G401.6 (cell line): ENCODE data around the gene COPS3.

ENCODE experiments used
- FAIRE-seq: peaks from 2 replicates; lab custom pipeline; 2012; peaks lifted over from hg19 to GRCh38; lab: Jason Lieb, UNC

The COPS3 gene

DNA sequence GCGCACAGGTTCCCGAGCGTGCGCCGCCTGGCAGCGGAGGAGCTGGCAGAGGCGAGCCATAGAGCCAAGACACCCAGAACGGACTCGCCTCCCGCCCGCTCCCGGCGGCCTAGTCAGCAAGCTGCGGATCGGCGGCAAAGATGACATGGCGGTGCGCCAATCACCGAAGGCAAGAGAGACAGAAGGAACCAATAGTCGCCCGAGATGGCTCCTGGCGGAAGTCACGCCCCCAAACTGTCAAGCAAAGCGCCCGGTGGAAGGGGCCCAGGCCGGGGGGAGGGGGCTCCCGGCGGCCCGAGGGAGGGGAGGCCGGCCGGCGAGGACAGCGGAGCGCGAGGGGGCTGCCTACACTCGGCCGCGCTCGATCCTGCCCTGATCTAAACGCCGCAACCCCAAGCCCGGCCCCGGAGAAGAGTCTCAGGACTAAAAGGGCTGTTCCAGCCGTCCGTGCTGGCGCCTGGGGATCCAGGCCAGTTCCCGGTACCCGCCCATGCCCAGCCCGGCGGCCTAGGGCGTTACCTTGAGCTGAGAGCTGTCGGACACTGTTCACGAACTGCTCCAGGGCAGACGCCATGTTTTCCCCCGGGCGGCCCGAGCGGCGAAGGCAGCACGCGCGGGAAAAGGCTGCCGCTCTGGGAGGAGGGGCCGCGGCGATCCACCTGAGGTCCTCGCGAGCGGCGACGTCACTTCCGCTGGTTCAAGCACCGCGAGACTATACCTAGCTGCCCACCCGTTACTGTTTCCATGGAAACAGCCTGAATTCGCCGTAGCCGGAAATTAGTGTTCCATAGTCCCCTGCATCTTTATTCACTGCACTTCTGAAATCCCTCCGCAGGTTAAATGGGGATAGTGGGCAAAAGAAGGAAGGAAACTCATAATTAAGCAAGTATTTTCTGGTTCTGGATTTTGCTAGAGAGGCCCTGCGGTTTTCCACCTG is at the start of gene COPS3:
COPS3 (minus strand) TSS at position 634 of the 937 bp plus-strand sequence; CDS start at position 574, 60 bp downstream.
- peak; percentile 97 for FAIRE-seq

DNA sequence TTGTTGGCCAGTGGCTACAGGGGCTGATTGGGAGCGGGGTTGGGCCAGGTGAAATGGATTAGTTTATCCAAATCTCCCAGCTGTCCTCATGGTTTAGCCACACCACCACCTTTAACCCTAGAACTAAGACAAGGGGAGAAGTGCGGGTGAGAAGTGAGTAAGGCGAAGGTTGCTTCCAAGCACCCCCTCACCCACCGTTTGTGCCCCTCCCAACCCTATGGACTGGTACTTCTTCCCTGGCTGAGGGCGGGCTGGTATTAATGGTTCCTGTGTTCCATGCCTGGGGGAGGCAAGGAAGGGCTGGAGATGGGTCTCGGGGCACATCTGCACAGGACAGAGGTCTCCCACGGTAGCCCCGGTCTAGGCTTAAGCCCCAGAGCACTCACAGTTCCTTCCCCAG is 47.2 kb upstream of the COPS3 start:
- no peak for FAIRE-seq

- no peak for FAIRE-seq
These were observed 45.3 kb upstream of the COPS3 start for GRCh38 chr17:17326275-17326875.

- FAIRE-seq, result no peak
These were observed 44.8 kb upstream of the COPS3 start for GRCh38 chr17:17325816-17326215.

DNA sequence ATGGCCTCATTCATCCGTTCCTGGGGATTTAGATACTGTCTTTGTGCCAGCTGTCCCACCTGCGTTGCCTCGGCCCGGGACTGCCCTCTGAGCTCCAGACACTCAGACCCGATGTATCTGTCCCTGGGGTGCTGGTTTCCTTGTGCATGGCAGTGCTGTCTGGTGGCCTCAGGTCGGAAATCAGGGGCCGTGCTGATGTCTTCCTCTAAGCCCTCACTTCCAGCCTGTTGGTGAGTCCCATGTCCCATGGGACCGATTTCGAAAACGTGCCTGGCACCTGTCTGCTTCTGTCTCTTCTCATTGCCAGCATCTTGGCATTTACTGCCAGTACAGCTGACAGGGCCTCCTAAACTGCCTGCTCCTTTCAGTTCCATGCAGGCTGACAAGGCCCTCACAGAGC is 44.2 kb upstream of the COPS3 start:
- no peak for FAIRE-seq

- FAIRE-seq, result no peak
These were observed 43.6 kb upstream of the COPS3 start for GRCh38 chr17:17324616-17325015.

- FAIRE-seq, result no peak
These were observed 41.8 kb upstream of the COPS3 start for GRCh38 chr17:17322516-17323510.

DNA sequence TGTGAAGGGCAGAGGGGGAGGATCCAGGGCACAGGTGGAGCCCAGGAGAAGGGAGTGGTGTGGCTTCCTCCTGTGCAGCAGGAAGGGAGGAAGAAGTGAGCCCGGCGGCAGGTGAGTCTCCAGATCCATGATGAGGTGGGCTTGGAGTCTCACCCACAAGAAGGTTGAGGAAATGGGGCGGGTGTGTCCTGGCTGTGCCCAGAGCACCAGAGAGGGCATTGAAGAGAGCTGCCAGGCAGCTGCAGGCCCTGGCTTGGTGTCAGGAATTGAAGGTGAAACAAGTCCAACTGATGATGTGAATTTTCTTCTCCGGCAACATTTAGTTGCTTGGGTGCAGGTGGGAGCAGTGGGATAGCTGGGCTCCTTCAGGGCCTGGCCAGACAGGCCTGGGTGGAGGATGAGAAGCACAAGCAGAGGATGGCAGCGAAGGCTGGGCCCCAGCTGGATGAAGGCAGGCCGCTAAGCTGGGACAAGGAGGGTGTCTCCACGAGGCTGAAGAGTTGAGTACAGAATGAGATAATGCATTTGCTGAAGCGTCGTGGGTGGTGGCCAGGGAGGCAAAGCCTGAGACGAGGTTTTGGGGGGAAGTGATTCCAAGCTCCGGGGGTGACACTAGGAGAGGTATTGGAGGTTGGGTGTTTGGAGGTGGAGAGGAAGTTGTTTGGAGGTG is 40.4 kb upstream of the COPS3 start:
- no peak for FAIRE-seq

- no peak for FAIRE-seq
These were observed 39.8 kb upstream of the COPS3 start for GRCh38 chr17:17320911-17321220.

DNA sequence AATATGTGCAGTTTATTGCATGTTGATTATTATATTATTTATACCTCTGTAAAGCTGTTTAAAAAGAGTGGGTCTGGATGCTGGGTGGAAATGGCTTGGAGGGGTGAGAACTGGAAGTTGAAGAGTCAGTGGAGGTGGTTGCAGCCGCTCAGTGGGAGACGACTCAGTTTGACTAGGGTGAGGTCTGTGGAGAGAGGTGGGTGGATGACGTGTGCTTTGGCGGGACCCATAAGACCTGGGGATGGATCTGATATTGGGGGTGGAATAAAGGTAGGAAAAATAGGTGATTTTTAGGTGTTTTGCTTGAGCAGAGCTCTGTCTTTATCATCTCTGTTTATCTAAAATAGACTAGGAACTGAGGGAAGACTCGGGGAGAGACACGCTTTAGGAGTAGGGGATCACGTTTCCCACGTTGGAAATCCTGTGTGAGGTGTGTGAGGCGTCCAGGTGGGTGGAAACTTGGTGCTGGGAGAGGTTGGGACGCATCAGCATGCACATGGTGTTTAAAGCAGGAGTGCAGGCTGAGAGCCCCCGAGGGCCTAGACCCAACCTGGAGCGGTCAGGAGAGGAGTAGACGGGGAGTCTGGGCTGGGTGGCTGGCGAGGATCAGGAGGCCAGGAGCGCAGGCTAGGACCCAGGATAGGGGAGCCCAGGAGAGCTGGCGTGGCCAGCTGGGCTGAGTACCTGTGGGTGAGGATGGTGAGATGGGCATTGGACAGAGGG is 39.3 kb upstream of the COPS3 start:
- FAIRE-seq, result no peak

- FAIRE-seq, result no peak
These were observed 34.2 kb upstream of the COPS3 start for GRCh38 chr17:17315142-17315821.

- no peak for FAIRE-seq
These were observed 33.5 kb upstream of the COPS3 start for GRCh38 chr17:17314501-17315071.

DNA sequence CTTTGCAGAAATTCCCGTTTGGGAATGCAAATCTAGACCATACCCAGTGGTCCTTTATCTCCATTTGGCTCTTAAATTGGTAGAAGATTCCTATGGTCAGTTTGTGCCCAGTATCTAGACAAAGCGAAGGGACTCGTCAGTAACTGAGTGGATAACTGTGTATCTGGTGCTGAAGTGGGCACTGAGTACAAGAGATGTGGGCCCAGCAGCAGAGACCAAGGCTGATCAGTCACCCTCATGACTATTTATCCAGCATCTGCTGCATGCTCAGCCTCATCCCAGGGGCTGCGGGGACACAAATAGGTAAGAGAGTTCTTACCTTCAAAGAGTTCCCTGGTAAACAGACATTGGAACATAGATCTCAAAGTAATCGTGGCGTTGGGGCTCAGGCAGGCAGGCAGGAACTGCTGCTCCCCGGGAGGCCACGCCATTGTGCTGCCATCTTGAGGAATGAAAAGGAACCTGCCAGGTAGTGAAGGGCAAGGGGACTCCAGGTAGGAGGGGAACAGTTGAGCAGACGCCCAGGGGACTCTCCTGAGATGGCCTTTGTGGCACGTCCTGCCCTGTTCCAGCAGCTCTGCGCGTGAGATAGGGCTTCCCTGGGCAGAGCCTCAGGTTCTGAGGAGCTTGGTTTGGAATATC is 32.4 kb upstream of the COPS3 start:
- FAIRE-seq, result no peak

DNA sequence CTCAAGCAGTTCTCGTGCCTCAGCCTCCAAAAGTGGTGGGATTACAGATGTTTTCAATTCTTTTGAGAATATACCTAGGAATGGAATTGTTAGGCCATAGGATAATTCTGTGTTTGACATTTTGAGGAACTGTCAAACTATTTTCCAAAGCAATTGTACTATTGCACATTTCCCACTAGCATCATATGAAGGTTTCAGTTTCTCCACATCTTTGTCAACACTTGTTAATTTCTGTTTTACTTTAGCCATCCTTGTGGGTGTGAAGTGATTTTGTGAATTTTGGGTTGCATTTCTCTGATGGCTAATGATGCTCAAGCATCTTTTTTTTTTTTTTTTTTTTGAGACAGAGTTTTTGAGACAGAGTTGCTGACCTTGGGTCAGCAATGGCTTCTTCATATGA is 28.3 kb upstream of the COPS3 start:
- FAIRE-seq, result no peak

DNA sequence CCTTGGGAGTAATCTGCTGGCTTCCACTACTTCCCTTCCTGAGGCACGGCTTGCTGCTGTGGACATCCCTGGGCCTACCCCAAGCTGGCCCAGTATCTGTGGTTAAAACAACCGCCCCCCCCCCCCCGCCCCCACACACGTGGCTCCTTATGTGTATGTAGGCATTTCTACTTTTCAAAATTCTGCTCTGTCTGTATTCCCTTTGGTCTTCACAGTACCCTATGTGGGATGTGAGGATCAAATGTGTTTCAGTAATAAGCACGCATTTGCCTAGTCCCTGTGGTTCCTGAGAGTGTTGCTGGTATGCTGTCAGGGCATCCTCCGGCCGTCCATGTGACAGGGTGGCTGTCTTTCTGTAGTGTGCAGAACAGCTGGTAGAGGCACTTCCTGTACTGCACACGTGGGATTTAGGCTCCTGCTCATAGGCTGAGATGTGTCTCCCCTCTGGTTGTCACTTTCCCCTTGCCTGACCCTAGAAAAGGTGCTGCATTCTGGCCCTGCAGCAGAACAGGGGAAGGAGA is 24.3 kb upstream of the COPS3 start:
- no peak for FAIRE-seq

- no peak for FAIRE-seq
These were observed 23.5 kb upstream of the COPS3 start for GRCh38 chr17:17304521-17304985.

- FAIRE-seq, result no peak
These were observed 22.9 kb upstream of the COPS3 start for GRCh38 chr17:17303847-17304490.

DNA sequence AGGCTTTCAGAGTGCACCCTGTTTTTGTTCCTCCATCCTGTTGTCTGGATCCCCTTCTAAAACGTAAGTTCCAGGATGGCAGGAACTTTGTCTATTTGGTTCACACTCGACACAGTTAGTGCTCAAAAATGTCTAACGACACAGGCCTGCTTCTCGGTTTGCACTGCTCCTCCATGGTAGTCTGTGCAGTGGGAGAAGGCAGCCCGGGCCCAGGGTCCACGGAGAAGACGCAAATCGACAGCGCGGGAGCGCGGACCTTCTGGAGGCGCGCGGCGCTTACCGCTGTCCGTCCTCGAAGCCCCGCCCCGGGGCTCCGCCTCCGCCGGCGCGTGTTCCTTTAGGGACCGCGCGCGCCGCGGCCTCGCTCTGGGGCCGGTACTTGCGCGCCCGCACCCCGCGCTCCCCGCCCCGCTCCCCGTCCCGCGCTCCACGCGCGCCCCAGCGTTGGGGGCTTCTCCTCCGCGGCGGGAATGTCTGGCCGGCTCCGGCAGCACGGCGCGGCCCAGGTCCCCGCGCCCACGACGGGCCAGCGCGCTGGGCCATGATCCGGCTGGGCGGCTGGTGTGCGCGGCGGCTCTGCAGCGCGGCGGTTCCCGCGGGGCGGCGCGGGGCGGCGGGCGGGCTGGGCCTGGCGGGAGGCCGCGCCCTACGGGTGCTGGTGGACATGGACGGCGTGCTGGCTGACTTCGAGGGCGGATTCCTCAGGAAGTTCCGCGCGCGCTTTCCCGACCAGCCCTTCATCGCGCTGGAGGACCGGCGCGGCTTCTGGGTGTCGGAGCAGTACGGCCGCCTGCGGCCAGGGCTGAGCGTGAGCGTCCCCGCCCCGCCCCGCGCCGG is 22.2 kb upstream of the COPS3 start, which contains the start of gene NT5M:
NT5M (plus strand) TSS at position 364 of the 837 bp plus-strand sequence; CDS start at position 542, 178 bp downstream.
- no peak for FAIRE-seq
